ACHN (cell line): ENCODE data around the gene AGT.
"Not testable (repeated sequence)": the region's sequence is repeated elsewhere in the genome, so short reads cannot be mapped to it uniquely, and the experiment has no call there.

Source experiments
- DNase-seq: peaks from one replicate; pipeline ENCODE4 v3.0.0-alpha.2; 2015
- in situ Hi-C: cut with HindIII; loops from 2 replicates; pipeline ENCODE4 v1.10.0; 2017; ENCODE audit warnings: low sequenced_read_pairs, low pct_ligation_motif_present, low pct_unique_long_range_greater_than_20kb

The AGT gene

DNA sequence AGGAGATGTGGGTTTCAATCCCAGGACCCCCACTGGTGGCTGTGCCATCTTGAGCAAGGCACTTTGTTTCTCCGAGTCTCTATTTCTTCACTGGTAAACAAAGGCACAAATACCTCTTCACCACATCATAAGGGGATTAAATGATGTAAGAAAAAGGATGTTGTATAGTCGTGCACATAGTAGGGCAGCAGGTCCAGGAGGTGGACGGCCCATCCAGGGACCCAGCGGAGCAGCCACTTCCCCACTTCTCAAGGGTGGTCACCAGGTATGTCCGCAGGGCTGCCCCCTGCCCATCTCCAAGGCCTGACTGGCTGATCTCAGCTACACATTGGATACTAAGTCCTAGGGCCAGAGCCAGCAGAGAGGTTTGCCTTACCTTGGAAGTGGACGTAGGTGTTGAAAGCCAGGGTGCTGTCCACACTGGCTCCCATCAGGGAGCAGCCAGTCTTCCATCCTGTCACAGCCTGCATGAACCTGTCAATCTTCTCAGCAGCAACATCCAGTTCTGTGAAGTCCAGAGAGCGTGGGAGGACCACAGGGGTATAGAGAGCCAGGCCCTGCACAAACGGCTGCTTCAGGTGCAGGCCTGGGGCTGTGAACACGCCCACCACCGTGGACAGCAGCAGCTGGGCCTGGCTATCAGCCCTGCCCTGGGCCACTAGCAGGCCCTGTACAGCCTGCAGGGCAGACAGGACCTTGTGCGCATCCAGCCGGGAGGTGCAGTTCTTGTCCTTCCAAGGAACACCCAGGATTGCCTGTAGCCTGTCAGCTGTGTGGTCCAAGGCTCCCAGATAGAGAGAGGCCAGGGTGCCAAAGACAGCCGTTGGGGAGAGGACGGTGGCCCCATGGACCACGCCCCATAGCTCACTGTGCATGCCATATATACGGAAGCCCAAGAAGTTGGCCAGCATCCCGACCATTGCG lies 4.0 kb downstream of the AGT start:
- in situ Hi-C loops, result no loop called here
- DNase-seq, result no peak

DNA sequence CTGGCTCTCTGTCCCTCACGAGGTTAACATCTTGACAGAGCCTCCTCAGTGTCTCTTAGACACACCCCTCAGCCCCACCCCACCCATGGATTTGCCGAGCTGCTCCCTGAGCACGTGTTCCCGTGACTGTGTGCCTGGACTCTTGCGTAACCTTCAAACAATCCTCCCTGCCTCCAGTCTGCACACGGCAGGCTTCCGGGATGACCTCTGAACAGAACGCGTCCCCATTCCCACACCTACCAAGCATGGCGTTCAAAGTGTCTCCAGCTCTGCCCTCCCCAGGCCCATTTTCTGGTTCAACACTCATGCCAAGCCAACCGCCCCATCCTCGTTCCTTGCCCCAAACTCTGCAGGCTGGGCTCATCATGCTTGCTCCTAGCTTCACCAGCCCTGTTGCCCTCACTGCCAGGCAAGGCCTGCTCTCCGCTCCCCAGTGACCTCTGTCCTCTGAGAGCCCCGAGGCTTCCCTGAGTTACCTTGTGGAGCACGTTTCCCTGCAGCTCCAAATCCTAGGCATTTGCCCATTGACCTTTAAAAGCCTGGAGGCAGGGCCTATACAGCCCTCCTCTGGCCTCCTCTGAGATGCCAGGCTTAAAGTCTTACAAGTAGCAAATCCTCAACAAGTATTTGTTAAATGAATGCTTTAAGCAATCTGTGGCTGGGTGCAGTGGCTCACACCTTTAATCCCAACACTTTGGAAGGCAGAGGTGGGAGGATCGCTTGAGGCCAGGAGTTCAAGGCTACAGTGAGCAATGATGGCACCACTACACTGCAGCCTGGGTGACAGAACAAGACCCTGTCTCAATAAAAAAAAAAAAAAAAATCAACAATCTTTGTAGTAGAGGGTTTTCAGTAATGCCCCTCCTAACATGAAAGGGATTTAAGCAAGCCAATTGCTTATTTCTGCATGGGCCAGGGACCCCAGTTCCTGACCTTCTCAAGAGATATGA lies 5.0 kb downstream of the AGT start:
- no peak for DNase-seq
- in situ Hi-C loops, result no loop called here

DNA sequence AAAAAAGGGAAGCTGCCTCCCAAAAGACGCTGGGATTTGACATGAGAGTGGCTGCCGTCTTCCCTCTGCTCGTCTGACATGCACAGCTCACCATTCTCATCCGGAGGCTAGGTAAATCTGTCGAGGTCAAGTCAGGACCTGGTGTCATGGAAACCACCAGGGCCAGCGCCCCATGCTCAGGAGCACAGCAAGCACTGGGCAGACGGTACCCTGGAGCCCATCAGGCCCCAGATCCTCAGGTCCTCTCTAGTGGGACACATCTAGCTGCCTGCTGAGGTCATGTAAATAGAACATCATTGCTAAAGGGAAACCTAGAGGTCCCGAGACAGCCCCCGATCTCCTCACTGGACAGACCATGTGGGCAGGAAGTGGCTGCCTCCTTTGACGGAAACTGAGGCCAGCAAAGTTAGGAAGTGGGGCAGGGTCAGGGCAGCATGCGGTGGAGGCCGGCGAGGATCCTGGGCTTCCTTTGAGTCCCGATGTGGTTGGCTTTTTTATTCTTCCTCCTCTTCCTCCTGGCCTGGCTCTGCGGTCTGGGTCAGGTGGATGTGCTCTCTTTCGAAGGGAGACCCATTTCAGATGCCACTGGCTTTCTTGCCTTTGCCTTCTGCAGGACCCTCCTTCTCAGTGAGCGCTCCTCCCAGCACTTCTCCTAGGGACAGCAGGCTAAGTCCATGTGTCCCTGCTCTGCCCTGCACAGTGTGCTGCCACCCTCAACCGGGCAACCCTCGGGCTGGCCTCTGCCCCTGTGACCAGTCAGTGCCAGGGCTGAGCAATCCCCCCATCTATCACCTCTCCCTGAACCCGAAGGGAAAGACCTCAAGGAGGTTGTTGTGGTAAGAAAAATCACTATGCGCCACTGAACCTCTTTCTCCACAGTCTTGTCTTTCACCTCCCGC lies 5.9 kb downstream of the AGT start:
- in situ Hi-C loops, result no loop called here
- no peak for DNase-seq

DNA sequence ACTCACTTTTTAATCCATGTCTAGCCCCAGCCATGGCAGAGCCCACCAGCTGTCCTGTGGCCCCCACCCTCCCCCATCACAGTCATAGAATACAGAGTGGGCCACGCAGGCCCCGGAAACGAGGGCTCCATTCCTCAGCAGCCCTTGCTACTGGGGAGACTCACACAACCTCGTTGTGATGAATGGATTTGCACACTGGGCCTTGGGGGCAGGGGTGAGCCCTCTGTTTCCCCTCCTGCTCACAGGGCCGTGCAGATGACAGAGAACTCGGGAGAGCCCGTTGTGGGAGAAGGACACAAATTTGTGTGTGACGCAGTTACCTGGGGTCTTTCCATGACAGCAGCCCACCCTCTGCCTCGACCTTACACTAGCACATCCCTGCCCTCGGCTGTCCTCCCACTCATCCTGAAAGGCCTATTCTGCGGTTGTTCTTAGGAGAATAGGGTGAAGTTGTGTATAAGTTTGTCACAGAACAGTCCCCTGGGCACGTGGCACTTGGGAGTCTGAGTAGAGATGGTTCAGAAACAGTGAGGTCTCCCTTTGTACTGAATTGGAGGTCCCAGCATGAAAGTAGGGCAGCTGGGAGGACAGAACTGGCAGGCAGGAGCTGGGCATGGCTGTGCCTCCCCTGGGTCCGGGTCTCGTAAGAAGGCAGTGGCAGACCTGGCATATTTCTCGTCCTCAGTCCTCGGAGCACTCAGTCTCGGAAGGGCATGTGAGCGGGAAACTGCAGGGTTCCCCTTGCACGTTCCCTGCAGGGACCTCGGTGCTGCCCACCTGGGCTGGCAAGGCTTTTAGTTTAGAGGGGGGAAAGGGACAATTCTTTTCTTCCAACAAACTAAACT lies 6.8 kb downstream of the AGT start:
- no peak for DNase-seq
- in situ Hi-C loops, result no loop called here

DNA sequence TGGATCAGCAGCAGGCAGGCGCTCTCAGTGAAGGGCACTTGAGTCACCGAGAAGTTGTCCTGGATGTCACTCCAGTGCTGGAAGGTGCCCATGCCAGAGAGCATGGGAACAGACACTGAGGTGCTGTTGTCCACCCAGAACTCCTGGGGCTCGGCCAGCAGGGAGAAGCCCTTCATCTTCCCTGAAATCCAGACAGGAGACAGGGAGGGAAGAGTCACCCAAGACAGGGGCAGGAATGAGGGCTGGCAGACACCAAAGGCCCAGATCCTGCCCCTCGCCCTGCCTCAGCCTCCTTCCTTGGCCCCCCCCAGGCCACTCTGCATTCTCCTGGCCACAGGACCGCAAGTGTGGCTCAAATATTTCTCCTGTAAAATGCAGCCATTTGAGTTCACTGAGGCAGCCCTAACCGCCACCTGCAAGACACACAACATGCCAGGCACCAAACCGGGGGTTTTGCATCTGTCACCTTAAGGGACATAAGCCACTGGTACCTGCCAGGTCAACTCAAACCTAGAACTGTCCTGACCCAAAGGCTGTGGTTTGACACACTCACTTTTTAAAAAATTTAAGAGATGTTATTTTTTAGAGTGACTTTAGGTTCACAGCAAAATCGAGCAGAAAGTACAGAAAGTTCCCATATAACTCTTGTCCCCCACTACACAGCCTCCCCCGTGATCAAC lies 7.8 kb downstream of the AGT start:
- DNase-seq, result no peak
- in situ Hi-C loops, result no loop called here

DNA sequence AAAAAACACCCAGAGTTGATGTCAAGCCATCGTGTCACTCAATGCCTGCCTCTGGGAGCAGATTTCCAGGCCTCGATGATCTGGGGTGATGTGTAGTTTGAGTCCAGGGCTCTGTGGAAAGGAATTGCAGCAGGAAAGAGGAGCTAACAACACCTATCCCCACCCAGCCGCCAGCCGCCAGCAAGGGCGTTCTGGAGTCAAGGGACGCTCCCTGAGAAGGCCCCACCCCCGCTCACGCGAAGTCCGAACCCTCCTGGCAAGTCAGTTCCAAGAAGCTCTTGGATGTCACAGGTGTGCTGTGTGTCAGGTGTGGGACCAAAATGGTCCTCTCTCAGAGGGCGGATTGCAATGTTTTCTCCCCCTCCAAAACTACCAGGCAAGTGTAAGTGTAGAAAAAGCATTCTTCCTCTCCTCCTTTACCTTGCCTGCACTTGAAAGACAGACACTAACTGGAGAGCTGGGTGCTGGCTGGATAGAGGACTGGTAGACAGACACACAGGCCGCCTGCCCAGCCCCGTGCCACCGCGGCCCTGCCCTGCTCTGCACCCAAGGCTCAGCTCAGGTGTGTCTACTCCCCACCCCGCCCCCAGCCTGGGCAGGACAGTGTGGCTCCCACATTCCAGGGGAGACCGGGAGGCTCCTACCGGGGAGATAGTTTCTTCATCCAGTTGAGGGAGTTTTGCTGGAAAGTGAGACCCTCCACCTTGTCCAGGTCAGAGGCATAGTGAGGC lies 8.5 kb downstream of the AGT start:
- in situ Hi-C loops, result no loop called here
- DNase-seq, result no peak

DNA sequence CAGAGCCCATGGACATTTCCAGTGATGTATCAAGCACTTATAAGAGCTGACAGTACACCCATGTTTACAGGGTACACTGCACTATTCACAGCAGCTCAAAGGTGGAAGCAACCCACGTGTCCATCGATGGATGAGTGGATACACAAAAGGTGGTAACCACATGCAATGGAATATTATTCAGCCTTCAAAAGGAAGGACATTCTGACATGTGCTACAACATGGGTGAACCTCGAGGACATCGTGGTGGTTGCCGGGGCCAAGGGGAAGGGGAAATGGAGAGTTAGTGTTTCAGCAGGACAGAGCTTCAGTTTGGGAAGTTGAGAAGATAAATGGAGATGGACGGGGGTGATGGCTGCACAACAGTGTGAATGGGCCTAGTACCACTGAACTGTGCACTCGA lies 9.1 kb downstream of the AGT start:
- in situ Hi-C loops, result no loop called here
- no peak for DNase-seq

DNA sequence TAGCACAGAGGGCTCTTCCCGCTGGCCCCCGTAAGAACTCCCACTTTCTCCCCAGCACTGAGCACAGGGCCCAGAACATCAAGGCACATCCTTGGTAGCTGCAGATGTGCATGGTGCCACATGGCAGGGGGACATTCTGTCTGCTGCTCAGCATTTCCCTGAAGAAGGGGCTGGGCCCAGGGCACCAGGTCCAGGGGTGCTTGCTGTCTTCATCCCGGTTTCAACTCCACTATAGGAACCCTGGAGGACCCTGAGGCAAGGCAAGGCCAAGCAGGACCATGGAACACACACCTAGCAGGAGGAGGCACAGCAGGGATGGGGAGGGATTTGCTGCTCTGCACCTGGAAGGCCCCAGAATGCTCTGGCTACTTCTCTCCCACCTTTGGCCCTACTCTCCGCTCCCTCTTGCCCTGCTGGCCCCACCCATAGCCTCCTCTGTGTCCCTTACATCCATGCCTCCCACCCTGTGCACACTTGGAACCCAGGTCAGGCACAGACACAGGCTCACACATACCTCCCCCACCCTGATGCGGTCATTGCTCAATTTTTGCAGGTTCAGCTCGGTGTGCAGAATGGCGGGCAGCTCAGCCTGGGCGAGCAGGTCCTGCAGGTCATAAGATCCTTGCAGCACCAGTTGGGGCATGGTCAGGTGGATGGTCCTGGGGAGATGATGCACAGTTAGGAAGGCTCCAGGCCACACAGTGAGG lies 10.1 kb downstream of the AGT start:
- DNase-seq, result no peak
- in situ Hi-C loops, result no loop called here

DNA sequence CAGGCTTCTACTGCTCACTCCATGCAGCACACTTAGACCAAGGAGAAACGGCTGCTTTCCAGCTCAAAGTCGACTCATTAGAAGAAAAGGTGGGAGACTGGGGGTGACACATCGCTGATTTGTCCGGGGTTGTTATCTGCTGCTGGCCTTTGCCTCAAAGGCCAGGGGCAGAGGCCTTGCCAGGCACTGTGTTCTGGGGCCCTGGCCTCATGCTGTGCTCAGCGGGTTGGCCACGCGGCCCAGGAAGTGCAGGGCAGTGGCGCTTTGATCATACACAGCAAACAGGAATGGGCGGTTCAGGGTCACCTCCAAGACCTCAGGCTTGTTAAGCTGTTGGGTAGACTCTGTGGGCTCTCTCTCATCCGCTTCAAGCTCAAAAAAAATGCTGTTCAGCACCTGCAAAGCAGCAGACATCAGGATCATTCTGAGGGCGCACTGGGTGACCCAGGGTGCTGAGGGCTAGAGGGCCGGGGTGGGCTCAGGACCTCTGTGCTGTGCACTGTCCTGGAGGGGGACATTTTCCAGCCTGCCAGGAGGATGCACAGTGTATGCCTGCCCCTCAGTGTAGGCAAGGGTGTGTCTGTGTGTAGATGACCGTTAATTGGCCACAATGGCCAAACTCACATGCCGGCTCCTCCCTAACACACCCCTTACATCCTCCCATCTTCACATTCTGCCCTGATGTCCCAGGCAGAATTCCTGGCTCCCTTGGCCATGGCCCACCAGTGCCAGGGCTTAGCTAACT lies 10.8 kb downstream of the AGT start:
- in situ Hi-C loops, result no loop called here
- no peak for DNase-seq

DNA sequence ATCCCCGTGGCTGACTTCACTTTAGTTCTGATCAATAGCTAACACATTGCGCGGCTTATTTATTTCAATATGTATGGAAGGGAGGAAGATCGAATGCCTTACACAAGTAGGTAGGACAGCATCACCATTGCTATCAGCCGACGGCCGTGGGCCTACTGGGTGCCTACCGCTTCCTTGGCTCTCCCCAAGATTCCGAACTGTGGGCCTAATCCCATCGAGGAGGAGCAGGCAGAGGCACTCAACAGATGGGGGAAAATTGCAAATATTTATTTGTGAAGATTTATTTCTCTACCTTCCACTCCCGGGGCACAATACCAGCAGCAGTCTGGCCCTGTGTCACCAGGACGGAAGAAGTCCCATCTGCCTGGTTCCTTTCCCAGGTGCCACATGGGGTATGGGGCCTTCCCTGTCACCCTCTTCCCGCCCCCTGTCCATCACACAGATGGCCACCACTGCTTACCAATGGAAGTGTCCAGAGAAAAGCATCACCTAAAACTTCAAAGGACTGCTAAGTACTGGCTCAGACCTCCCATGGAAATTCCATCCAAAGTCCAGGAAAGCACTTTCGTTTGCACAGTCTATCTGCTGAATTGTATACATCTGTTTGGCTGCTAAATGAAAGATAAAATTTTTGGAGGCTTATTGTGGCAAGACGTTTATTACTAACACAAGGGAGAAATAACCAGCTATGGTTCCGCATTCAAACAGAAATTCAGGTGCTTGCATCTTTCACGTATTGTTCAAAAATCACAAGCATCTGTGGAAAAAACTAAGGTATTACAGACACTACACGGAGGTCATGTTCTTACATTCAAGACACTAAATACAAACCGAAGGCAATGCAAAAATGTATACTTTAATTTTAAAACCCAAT lies 11.8 kb downstream of the AGT start:
- in situ Hi-C loops, result no loop called here

DNA sequence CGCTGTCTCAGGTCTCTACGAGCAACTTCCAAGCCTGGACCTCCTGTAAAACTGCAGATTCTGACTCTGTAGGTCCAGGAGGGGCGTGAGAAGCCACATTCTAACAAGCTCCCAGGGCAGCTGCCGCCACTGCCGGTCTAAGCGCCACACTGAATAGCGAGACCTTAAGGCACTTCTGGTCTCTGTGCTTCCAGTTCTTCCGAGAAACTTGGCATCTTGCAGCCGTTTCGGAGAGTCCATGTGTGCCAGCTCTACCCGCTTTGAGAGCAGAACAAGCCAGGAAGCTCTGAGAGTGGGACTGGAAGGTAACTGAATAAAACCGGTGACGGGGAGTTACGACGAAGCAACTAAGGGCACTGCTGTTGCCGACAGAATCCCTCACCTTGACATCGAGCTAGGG lies 12.5 kb downstream of the AGT start:
- in situ Hi-C loops, result no loop called here
- DNase-seq, result no peak

More for the DNA sequence above, 11.8 kb downstream of the AGT start:
- DNase-seq, result no peak

DNA sequence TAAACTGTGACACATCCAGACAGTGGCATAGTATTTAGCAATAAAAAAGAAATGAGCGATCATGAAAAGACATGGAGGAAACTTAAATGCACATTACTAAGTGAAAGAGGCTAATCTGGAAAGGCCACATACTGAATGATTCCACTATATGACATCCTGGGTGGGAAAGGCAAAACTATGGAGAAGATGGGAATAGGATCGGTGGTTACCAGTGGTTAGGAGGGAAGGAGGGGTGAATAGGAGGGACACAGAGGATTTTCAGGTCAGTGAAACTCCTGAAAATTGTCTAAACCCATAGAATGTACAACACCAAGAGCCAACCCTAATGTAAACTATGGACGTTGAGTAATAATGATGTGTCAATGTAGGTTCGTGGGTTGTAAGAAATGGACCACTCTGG lies 13.8 kb downstream of the AGT start:
- in situ Hi-C loops, result no loop called here
- DNase-seq, result no peak

DNA sequence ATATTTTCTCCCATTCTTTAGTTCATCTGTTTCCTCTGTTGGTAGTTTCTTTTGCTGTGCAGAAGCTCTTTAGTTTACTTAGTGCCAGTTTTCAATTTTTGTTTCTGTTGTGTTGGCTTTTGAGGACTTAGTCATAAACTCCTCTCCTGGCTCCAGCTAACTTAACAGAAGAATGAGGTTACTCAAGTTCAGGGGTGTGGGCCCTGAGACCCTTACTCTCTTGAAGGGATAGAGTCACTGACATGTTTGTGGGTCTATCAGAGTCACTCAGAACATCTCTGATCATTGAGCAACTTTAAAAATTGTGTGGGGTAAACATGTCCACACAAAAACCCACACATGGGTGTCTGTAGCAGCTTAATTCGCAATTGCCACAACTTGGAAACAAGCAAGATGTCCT lies 14.2 kb downstream of the AGT start:
- no peak for DNase-seq
- in situ Hi-C loops, result no loop called here

DNA sequence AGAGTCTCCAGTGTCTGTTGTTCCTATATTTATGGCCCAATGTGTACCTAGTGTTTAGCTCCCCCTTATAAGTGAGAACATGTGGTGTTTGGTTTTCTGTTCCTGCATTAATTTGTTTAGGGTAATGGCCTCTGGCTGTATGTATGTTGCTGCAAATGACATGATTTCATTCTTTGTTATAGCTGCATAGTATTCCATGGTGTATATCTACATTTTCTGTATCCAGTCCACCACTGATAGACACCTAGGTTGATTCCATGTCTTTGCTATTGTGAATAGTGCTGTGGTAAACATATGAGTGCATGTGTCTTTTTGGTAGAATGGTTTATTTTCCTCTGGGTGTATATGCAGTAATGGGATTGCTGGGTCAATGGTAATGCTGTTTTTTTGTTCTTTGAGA lies 15.0 kb downstream of the AGT start:
- in situ Hi-C loops, DNase-seq: not testable (repeated sequence)

DNA sequence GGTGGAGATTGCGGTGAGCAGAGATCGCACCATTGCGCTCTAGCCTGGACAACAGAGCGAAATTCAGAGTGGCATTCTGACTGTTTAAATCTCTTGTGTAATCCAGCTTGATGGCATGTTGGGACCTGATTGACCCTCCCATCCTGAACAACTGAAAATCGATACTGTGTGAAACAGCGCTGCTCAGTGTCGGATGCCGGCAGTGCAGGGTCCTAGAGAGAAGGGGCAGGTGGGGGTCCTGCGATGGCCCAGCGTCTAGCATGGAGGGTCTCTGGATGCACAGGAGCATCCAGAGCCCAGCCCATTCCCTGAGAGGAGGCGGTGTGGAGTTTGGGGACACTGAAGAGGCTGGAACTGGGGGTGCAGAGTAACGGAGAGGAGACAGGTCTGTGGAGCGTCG lies 15.8 kb downstream of the AGT start:
- DNase-seq, result no peak
- in situ Hi-C loops, result no loop called here
